SK-N-SH treated with all-trans-retinoic acid at 6 μM for 48 hours (cell line): ENCODE measurements around the gene SRPRB.

ENCODE experiments used
- ATAC-seq: fragments of 200-7000 bp; cut with Tn5 transposase; 3 replicates; pipeline ENCODE4 v1.9.1; 2020; ENCODE audit warnings: mild to moderate bottlenecking, moderate library complexity
- ARNTL ChIP-seq: fragments of 450-650 bp; formaldehyde crosslinking; IDR thresholded peaks from 2 replicates; pipeline ENCODE4 v1.5.0; 2020; ENCODE audit warnings: low read depth, mild to moderate bottlenecking, moderate library complexity, borderline replicate concordance
- CSDC2 ChIP-seq: fragments of 250-450 bp; sonication (Bioruptor Pico); IDR thresholded peaks from 2 replicates; pipeline ENCODE4 v1.5.0; 2020; ENCODE audit warnings: mild to moderate bottlenecking, moderate library complexity
- GLIS3 ChIP-seq: fragments of 250-450 bp; sonication (Bioruptor Pico); IDR thresholded peaks from 2 replicates; pipeline ENCODE4 v1.5.0; 2020; ENCODE audit warnings: mild to moderate bottlenecking, moderate library complexity
- OSR1 ChIP-seq: fragments of 250-450 bp; sonication (Bioruptor Pico); IDR thresholded peaks from 2 replicates; pipeline ENCODE4 v1.8.0; 2022; ENCODE audit warnings: moderate library complexity, mild to moderate bottlenecking, inconsistent platforms
- PPARA ChIP-seq: fragments of 250-450 bp; sonication (Bioruptor Pico); IDR thresholded peaks from 2 replicates; pipeline ENCODE4 v1.5.0; 2020; ENCODE audit warnings: mild to moderate bottlenecking, borderline replicate concordance
- SNAI2 ChIP-seq: fragments of 250-450 bp; sonication (Bioruptor Pico); IDR thresholded peaks from 2 replicates; pipeline ENCODE4 v1.5.0; 2020; ENCODE audit warnings: mild to moderate bottlenecking, moderate library complexity
- TCF4 ChIP-seq: fragments of 250-450 bp; sonication (Bioruptor Pico); IDR thresholded peaks from 2 replicates; pipeline ENCODE4 v1.8.0; 2021; ENCODE audit warnings: mild to moderate bottlenecking, moderate library complexity, borderline replicate concordance
- TOX ChIP-seq: fragments of 250-450 bp; sonication (Bioruptor Pico); IDR thresholded peaks from 2 replicates; pipeline ENCODE4 v1.8.0; 2021; ENCODE audit warnings: mild to moderate bottlenecking, moderate library complexity, borderline replicate concordance
- ZC3H10 ChIP-seq: fragments of 250-450 bp; sonication (Bioruptor Pico); IDR thresholded peaks from 2 replicates; pipeline ENCODE4 v1.5.1; 2021; ENCODE audit warnings: mild to moderate bottlenecking, moderate library complexity
- ZFP3 ChIP-seq: fragments of 250-450 bp; sonication (Bioruptor Pico); IDR thresholded peaks from 2 replicates; pipeline ENCODE4 v1.5.0; 2020; ENCODE audit warnings: mild to moderate bottlenecking, moderate library complexity
- ZFP30 ChIP-seq: fragments of 450-650 bp; formaldehyde crosslinking; IDR thresholded peaks from 2 replicates; pipeline ENCODE4 v1.5.0; 2022; ENCODE audit warnings: mild to moderate bottlenecking, moderate library complexity
- ZNF565 ChIP-seq: fragments of 450-650 bp; formaldehyde crosslinking; conservative IDR thresholded peaks from 2 replicates; pipeline ENCODE4 v1.5.0; 2020; ENCODE audit warnings: low read depth, mild to moderate bottlenecking, moderate library complexity
- ZNF8 ChIP-seq: fragments of 450-650 bp; formaldehyde crosslinking; IDR thresholded peaks from 2 replicates; pipeline ENCODE4 v1.5.0; 2020; ENCODE audit warnings: mild to moderate bottlenecking, moderate library complexity
- TF ChIP-seq, protein P1 (sequence below): fragments of 250-450 bp; sonication (Bioruptor Pico); IDR thresholded peaks from 2 replicates; pipeline ENCODE4 v1.8.0; 2020; ENCODE audit warnings: mild to moderate bottlenecking, moderate library complexity, borderline replicate concordance
- TF ChIP-seq, protein P2 (sequence below): fragments of 250-450 bp; sonication (Bioruptor Pico); IDR thresholded peaks from 2 replicates; pipeline ENCODE4 v1.5.0; 2020; ENCODE audit warnings: mild to moderate bottlenecking, moderate library complexity
- TF ChIP-seq, protein P3 (sequence below): fragments of 250-450 bp; sonication (Bioruptor Pico); IDR thresholded peaks from 2 replicates; pipeline ENCODE4 v1.8.0; 2021; ENCODE audit warnings: low read depth, mild to moderate bottlenecking, moderate library complexity, borderline replicate concordance
- TF ChIP-seq, protein P4 (sequence below): fragments of 250-450 bp; sonication (Bioruptor Pico); IDR thresholded peaks from 2 replicates; pipeline ENCODE4 v1.5.1; 2021; ENCODE audit warnings: mild to moderate bottlenecking, moderate library complexity

The SRPRB gene

DNA sequence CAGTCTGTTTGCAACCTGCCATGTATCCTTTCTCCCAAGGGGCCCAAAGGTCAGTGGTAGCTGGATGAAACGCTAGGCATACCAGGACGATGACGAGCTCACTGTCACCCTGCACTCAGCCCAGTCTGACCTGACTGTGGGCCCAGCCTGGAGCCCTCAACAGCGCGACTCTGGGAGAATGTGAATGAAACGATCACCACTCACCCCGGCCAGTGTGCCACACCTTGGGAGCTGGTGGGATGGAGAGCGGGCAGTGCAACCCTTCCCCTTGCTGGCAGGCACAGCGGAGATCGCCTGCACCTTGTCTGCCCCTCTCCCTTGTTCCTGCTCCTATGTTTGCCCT lies 27.2 kb downstream of the SRPRB start:
- no peak for ATAC-seq
- TF ChIP-seq OSR1 (no peak), CSDC2 (CRISPR knock-in tag) (no peak), ARNTL (CRISPR knock-in tag) (no peak)
- TF ChIP-seq, protein P1, sequence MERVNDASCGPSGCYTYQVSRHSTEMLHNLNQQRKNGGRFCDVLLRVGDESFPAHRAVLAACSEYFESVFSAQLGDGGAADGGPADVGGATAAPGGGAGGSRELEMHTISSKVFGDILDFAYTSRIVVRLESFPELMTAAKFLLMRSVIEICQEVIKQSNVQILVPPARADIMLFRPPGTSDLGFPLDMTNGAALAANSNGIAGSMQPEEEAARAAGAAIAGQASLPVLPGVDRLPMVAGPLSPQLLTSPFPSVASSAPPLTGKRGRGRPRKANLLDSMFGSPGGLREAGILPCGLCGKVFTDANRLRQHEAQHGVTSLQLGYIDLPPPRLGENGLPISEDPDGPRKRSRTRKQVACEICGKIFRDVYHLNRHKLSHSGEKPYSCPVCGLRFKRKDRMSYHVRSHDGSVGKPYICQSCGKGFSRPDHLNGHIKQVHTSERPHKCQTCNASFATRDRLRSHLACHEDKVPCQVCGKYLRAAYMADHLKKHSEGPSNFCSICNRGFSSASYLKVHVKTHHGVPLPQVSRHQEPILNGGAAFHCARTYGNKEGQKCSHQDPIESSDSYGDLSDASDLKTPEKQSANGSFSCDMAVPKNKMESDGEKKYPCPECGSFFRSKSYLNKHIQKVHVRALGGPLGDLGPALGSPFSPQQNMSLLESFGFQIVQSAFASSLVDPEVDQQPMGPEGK: no peak
- TF ChIP-seq, protein P2, sequence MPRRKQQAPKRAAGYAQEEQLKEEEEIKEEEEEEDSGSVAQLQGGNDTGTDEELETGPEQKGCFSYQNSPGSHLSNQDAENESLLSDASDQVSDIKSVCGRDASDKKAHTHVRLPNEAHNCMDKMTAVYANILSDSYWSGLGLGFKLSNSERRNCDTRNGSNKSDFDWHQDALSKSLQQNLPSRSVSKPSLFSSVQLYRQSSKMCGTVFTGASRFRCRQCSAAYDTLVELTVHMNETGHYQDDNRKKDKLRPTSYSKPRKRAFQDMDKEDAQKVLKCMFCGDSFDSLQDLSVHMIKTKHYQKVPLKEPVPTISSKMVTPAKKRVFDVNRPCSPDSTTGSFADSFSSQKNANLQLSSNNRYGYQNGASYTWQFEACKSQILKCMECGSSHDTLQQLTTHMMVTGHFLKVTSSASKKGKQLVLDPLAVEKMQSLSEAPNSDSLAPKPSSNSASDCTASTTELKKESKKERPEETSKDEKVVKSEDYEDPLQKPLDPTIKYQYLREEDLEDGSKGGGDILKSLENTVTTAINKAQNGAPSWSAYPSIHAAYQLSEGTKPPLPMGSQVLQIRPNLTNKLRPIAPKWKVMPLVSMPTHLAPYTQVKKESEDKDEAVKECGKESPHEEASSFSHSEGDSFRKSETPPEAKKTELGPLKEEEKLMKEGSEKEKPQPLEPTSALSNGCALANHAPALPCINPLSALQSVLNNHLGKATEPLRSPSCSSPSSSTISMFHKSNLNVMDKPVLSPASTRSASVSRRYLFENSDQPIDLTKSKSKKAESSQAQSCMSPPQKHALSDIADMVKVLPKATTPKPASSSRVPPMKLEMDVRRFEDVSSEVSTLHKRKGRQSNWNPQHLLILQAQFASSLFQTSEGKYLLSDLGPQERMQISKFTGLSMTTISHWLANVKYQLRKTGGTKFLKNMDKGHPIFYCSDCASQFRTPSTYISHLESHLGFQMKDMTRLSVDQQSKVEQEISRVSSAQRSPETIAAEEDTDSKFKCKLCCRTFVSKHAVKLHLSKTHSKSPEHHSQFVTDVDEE (CRISPR knock-in tag): no peak
- TF ChIP-seq, all 23 proteins: peak for 0

DNA sequence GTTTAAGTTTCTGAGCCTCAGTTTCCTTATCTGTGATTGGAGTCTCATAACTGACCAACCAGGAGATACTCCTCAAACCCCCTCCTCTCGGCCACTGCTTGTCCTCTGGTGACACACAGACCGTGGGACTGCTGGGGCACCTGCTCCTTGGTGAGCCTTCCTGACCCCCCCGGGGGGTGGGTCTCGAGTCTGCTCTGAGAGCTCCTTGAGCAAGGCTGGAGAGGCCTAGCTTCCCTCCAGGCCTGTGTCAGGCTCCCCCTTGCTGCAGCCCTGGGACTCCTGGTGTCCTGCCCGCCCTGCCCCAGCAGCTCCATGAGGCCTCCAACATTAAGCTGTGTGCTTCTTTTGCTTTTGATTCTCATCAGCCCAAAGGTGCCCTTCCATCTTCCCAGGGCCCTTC lies 27.7 kb downstream of the SRPRB start:
- no peak for ATAC-seq
- TF ChIP-seq ZFP3 (no peak), SNAI2 (CRISPR knock-in tag) (no peak), ZFP30 (CRISPR knock-in tag) (no peak), GLIS3 (CRISPR knock-in tag) (no peak), PPARA (CRISPR knock-in tag) (no peak), TCF4 (no peak), ZNF565 (no peak), OSR1 (no peak), ARNTL (CRISPR knock-in tag) (no peak), ZC3H10 (CRISPR knock-in tag) (no peak), ZNF8 (no peak), TOX (no peak)
- TF ChIP-seq, protein P1: no peak
- TF ChIP-seq, protein P3, sequence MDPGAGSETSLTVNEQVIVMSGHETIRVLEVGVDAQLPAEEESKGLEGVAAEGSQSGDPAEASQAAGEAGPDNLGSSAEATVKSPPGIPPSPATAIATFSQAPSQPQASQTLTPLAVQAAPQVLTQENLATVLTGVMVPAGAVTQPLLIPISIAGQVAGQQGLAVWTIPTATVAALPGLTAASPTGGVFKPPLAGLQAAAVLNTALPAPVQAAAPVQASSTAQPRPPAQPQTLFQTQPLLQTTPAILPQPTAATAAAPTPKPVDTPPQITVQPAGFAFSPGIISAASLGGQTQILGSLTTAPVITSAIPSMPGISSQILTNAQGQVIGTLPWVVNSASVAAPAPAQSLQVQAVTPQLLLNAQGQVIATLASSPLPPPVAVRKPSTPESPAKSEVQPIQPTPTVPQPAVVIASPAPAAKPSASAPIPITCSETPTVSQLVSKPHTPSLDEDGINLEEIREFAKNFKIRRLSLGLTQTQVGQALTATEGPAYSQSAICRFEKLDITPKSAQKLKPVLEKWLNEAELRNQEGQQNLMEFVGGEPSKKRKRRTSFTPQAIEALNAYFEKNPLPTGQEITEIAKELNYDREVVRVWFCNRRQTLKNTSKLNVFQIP: no peak
- TF ChIP-seq, protein P4, sequence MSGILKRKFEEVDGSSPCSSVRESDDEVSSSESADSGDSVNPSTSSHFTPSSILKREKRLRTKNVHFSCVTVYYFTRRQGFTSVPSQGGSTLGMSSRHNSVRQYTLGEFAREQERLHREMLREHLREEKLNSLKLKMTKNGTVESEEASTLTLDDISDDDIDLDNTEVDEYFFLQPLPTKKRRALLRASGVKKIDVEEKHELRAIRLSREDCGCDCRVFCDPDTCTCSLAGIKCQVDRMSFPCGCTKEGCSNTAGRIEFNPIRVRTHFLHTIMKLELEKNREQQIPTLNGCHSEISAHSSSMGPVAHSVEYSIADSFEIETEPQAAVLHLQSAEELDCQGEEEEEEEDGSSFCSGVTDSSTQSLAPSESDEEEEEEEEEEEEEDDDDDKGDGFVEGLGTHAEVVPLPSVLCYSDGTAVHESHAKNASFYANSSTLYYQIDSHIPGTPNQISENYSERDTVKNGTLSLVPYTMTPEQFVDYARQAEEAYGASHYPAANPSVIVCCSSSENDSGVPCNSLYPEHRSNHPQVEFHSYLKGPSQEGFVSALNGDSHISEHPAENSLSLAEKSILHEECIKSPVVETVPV (CRISPR knock-in tag): no peak
- TF ChIP-seq, protein P2 (CRISPR knock-in tag): no peak
